WTC11 (cell line): ENCODE results near the gene KAZN. TPM values are rescaled to one million over a fixed set of nuclear protein-coding genes. Genes with fewer than 3 reads are reported as not detected.

Source experiments
- ATAC-seq: fragments of 200-7000 bp; cut with Tn5 transposase; 2 replicates; pipeline ENCODE4 v1.10.0; 2021; ENCODE audit warnings: mild to moderate bottlenecking, moderate library complexity
- CTCF ChIA-PET: fragments of 300-600 bp; sonication (Branson Sonifier 250); formaldehyde crosslinking; loops from one replicate; lab custom pipeline; 2021; ENCODE audit warnings: antibody characterized with exemption; lab: Charles Lee
- POLR2A ChIA-PET: fragments of 350-600 bp; sonication (Branson Sonifier 250); formaldehyde crosslinking; loops from one replicate; lab custom pipeline; 2021; ENCODE audit warnings: antibody characterized with exemption; lab: Charles Lee
- DNase-seq: peaks from one replicate; pipeline ENCODE4 v3.0.0; 2021; ENCODE audit warnings: low spot score
- H3K27ac Mint-ChIP-seq: 2 replicates; pipeline ENCODE4 v1.8.0; 2021; ENCODE audit warnings: mixed read lengths
- H3K27me3 Mint-ChIP-seq: 2 replicates; pipeline ENCODE4 v1.8.0; 2021; ENCODE audit warnings: low read depth, mild to moderate bottlenecking, moderate library complexity, mixed read lengths
- H3K36me3 Mint-ChIP-seq: 2 replicates; pipeline ENCODE4 v1.8.0; 2021; ENCODE audit warnings: mixed read lengths
- H3K4me1 Mint-ChIP-seq: 2 replicates; pipeline ENCODE4 v1.8.0; 2022; ENCODE audit warnings: mixed read lengths
- H3K4me3 Mint-ChIP-seq: 2 replicates; pipeline ENCODE4 v1.8.0; 2021; ENCODE audit warnings: mild to moderate bottlenecking, moderate library complexity, mixed read lengths
- H3K9me3 Mint-ChIP-seq: 2 replicates; pipeline ENCODE4 v1.8.0; 2021; ENCODE audit warnings: mixed read lengths
- ATF1 ChIP-seq: sonication (generic); formaldehyde crosslinking; IDR thresholded peaks from 2 replicates; pipeline ENCODE4 v1.8.1; 2023; ENCODE audit warnings: mild to moderate bottlenecking, moderate library complexity, missing genetic modification reagents
- ESRRA ChIP-seq: sonication (generic); formaldehyde crosslinking; IDR thresholded peaks from 2 replicates; pipeline ENCODE4 v1.8.1; 2022; ENCODE audit warnings: mild to moderate bottlenecking, missing genetic modification reagents, borderline replicate concordance
- FOXJ3 ChIP-seq: sonication (generic); formaldehyde crosslinking; IDR thresholded peaks from 2 replicates; pipeline ENCODE4 v1.9.0; 2021; ENCODE audit warnings: missing genetic modification reagents, mild to moderate bottlenecking, borderline replicate concordance
- FOXP1 ChIP-seq: sonication (generic); formaldehyde crosslinking; IDR thresholded peaks from 2 replicates; pipeline ENCODE4 v1.8.0; 2022; ENCODE audit warnings: missing genetic modification reagents, mild to moderate bottlenecking, moderate library complexity, borderline replicate concordance
- HMGA2 ChIP-seq: fragments of 250-450 bp; sonication (Bioruptor Pico); IDR thresholded peaks from 2 replicates; pipeline ENCODE4 v1.4.0; 2021; ENCODE audit warnings: mild to moderate bottlenecking, moderate library complexity
- IRF2 ChIP-seq: sonication (generic); formaldehyde crosslinking; IDR thresholded peaks from 2 replicates; pipeline ENCODE4 v1.8.0; 2022; ENCODE audit warnings: low read depth, missing genetic modification reagents, borderline replicate concordance
- NR2C2 ChIP-seq: sonication (generic); formaldehyde crosslinking; IDR thresholded peaks from 2 replicates; pipeline ENCODE4 v1.8.0; 2022; ENCODE audit warnings: mild to moderate bottlenecking, missing genetic modification reagents
- PRRX2 ChIP-seq: fragments of 250-450 bp; sonication (Bioruptor Pico); IDR thresholded peaks from 2 replicates; pipeline ENCODE4 v1.8.0; 2021; ENCODE audit warnings: mild to moderate bottlenecking
- ZBTB21 ChIP-seq: sonication (generic); formaldehyde crosslinking; IDR thresholded peaks from 2 replicates; pipeline ENCODE4 v1.8.1; 2023; ENCODE audit warnings: mild to moderate bottlenecking, missing genetic modification reagents, borderline replicate concordance
- ZNF121 ChIP-seq: sonication (generic); formaldehyde crosslinking; IDR thresholded peaks from 2 replicates; pipeline ENCODE4 v1.8.0; 2023; ENCODE audit warnings: missing genetic modification reagents
- ZNF396 ChIP-seq: fragments of 250-450 bp; sonication (Bioruptor Pico); IDR thresholded peaks from 2 replicates; pipeline ENCODE4 v1.8.0; 2021; ENCODE audit warnings: mild to moderate bottlenecking, moderate library complexity, borderline replicate concordance
- total RNA-seq: library from RNA; stranded (reverse); gene quantifications from 3 replicates; pipeline ENCODE4 v1.2.3, GENCODE V29; 2021
- TF ChIP-seq, protein P1 (sequence below): fragments of 250-450 bp; sonication (Bioruptor Pico); conservative IDR thresholded peaks from 2 replicates; pipeline ENCODE4 v1.9.0; 2021; ENCODE audit warnings: mild to moderate bottlenecking
- TF ChIP-seq, protein P2 (sequence below): sonication (generic); formaldehyde crosslinking; IDR thresholded peaks from 2 replicates; pipeline ENCODE4 v1.8.1; 2022; ENCODE audit warnings: low read depth, missing genetic modification reagents, borderline replicate concordance
- TF ChIP-seq, protein P3 (sequence below): sonication (generic); formaldehyde crosslinking; IDR thresholded peaks from 2 replicates; pipeline ENCODE4 v1.8.1; 2023; ENCODE audit warnings: mild to moderate bottlenecking, missing genetic modification reagents, moderate library complexity
- TF ChIP-seq, protein P4 (sequence below): sonication (generic); formaldehyde crosslinking; IDR thresholded peaks from 2 replicates; pipeline ENCODE4 v1.8.0; 2023; ENCODE audit warnings: mild to moderate bottlenecking, missing genetic modification reagents
- TF ChIP-seq, protein P5 (sequence below): fragments of 200-600 bp; IDR thresholded peaks from 2 replicates; pipeline ENCODE4 v1.8.0; 2022; ENCODE audit warnings: antibody characterized with exemption

KAZN gene
- total RNA-seq, 1 experiment from 2014 or later, result 19.9 TPM

DNA sequence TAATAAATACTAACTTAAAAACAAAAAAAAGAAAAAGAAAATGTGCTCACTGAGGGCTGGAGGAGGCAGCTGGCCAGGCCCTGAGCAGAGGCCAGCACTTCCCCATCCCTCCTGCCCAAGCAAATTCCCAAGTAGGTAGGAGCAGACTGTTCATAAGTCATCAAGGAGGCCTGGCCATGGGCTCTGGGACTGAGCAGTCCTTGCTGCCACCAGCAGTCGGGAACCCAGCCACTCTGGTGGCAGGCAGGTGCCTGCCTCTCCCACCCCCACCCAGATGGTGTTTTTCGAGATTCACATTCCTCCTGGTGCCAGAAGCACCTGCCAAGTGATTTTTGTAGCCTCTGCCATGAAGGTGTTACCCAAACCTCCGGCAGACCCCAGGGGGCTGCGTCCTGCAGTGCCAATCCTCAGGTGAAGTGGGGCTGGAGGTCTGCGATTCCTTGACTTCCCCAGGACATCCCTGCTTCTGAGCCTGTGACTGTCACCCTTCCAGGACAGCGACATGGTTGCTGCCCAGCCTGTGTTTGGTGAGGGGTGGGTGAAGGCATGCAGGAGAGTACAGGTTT is 350.9 kb downstream of the KAZN start:
- 0 out of 2 replicates have a peak, but pooled peaks cover 4% of the 10 kb centered on the region for H3K36me3 Mint-ChIP-seq
- DNase-seq, result no peak
- H3K27me3 Mint-ChIP-seq, result no peaks in the 10 kb centered on the region
- no peak overlapping the region for H3K4me3 Mint-ChIP-seq
- H3K9me3 Mint-ChIP-seq, result 0 out of 2 replicates have a peak, but pooled peaks cover 5% of the 10 kb centered on the region
- ChIA-PET POLR2A (no interaction called here), CTCF (no interaction called here)
- peak overlapping the region; percentile 46; the same call in 1 of the 2 replicates for H3K27ac Mint-ChIP-seq
- TF ChIP-seq NR2C2 (CRISPR knock-in tag) (no peak), FOXP1 (CRISPR knock-in tag) (no peak), FOXJ3 (CRISPR knock-in tag) (no peak), ATF1 (no peak), ZNF121 (CRISPR knock-in tag) (no peak), ZBTB21 (no peak), IRF2 (CRISPR knock-in tag) (no peak)
- TF ChIP-seq, protein P1, sequence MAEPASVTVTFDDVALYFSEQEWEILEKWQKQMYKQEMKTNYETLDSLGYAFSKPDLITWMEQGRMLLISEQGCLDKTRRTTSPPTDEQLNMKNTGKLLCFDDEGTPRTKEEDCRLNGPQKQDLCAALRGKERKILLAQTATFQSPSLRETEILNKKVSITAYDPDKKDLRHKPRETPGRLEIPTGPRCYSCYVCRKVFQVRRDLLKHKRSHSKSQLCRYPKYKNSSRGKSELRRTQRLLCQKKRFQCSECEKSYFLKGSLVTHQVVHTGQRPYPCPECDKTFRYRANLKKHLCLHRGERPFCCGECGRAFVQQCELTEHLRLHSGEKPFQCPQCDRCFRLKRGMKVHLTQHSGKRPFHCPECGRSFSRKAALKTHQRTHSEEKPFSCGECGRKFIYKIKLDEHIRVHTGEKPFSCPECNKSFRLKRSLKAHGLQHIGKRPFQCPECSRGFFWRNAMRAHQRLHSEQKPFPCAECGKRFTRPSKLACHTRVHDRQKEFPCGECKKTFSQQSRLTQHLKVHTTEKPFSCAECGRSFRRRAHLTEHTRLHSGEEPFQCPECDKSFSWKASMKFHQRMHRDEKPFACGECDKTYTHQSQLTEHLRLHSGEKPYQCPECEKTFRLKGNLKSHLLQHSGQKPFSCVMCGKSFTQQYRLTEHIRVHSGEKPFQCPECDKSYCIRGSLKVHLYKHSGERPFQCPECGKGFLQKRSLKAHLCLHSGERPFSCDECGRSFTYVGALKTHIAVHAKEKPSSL (CRISPR knock-in tag), result no peak
- TF ChIP-seq, protein P2, sequence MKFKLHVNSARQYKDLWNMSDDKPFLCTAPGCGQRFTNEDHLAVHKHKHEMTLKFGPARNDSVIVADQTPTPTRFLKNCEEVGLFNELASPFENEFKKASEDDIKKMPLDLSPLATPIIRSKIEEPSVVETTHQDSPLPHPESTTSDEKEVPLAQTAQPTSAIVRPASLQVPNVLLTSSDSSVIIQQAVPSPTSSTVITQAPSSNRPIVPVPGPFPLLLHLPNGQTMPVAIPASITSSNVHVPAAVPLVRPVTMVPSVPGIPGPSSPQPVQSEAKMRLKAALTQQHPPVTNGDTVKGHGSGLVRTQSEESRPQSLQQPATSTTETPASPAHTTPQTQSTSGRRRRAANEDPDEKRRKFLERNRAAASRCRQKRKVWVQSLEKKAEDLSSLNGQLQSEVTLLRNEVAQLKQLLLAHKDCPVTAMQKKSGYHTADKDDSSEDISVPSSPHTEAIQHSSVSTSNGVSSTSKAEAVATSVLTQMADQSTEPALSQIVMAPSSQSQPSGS (CRISPR knock-in tag), result no peak
- TF ChIP-seq, all 79 proteins: peak for 0
- H3K4me1 Mint-ChIP-seq, result peaks cover 45% of the 10 kb centered on the region
- no peak for ATAC-seq

DNA sequence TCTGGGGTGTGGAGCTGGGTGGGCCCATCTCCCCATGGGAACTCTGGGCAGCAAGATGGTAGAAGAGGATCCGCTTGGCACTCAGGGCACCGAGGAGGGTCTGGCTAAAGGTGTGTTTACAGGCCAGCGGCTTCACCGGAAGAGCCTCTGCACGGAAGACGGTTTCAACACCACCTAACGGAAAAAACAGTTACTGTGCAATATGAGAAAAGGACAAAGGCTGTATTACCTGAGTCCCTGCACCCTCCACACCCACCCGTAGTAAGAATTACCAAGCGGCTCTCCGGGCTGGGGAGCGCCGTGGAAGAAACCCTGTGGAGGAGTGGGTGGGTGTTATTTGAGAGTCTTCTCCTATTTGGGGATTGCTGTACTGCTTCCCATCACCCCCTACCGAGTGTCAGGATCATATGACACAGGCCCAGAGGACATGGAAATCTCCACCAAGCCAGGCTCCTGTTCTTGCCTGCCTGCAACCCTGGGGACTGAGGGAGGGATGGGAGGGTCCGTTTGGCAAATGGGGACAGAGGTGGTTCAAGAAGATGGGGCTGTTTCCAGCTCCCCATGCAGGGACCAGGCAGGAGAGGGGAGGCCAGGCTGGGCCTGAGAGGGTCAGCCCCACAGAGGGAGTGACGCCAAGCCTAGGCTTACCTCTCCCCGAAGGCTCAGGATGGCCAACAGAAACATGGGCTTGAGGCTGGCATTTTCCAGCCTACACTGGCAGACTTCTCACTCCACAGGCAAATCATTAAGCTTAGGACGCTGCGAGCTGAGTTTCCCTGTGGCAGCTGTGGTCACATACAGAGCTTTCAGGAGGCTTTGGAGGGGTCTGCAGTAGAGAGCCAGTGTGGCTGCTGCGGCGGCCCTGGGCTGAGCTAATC is 351.6 kb downstream of the KAZN start:
- ATAC-seq (peak; percentile 41), DNase-seq (no peak)
- H3K36me3 Mint-ChIP-seq, result 0 out of 2 replicates have a peak, but pooled peaks cover 4% of the 10 kb centered on the region
- no peak for TF ChIP-seq ZNF396 (CRISPR knock-in tag)
- TF ChIP-seq, protein P3, sequence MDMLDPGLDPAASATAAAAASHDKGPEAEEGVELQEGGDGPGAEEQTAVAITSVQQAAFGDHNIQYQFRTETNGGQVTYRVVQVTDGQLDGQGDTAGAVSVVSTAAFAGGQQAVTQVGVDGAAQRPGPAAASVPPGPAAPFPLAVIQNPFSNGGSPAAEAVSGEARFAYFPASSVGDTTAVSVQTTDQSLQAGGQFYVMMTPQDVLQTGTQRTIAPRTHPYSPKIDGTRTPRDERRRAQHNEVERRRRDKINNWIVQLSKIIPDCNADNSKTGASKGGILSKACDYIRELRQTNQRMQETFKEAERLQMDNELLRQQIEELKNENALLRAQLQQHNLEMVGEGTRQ (CRISPR knock-in tag), result peak; percentile 61
- peaks cover 38% of the 10 kb centered on the region for H3K4me1 Mint-ChIP-seq
- no peaks in the 10 kb centered on the region for H3K27me3 Mint-ChIP-seq
- H3K9me3 Mint-ChIP-seq, result 0 out of 2 replicates have a peak, but pooled peaks cover 5% of the 10 kb centered on the region
- CTCF ChIA-PET, result no interaction called here
- H3K27ac Mint-ChIP-seq, result peak overlapping the region; percentile 46; the same call in 1 of the 2 replicates
- POLR2A ChIA-PET, result no interaction called here
- no peak overlapping the region for H3K4me3 Mint-ChIP-seq

DNA sequence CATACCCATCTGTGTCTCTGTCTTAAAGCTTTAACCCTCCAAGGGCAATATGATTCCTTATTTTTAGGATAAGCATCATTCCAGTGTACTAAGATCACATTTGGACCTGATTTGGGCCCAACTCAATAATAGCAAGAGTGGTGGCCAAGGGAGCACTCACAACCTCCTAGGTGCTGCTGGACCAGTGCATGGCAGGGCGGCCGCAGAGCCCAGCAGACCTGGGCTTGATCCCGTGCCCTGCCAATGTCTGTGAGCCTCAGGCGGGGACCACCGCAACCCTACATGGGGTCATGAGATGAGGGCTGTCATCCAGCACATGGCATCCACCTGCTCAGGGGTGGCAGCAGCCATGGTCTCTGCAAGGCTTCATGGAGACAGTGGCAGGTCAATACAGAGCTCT is 353.3 kb downstream of the KAZN start:
- peaks cover 25% of the 10 kb centered on the region for H3K4me1 Mint-ChIP-seq
- no peak overlapping the region for H3K27ac Mint-ChIP-seq
- no peak for ATAC-seq
- 0 out of 2 replicates have a peak, but pooled peaks cover 4% of the 10 kb centered on the region for H3K36me3 Mint-ChIP-seq
- no peaks in the 10 kb centered on the region for H3K27me3 Mint-ChIP-seq
- CTCF ChIA-PET, result no interaction called here
- no peak for DNase-seq
- POLR2A ChIA-PET, result no interaction called here
- no peak overlapping the region for H3K4me3 Mint-ChIP-seq
- H3K9me3 Mint-ChIP-seq, result 0 out of 2 replicates have a peak, but pooled peaks cover 5% of the 10 kb centered on the region
- TF ChIP-seq, protein P3 (CRISPR knock-in tag), result no peak
- TF ChIP-seq, protein P4, sequence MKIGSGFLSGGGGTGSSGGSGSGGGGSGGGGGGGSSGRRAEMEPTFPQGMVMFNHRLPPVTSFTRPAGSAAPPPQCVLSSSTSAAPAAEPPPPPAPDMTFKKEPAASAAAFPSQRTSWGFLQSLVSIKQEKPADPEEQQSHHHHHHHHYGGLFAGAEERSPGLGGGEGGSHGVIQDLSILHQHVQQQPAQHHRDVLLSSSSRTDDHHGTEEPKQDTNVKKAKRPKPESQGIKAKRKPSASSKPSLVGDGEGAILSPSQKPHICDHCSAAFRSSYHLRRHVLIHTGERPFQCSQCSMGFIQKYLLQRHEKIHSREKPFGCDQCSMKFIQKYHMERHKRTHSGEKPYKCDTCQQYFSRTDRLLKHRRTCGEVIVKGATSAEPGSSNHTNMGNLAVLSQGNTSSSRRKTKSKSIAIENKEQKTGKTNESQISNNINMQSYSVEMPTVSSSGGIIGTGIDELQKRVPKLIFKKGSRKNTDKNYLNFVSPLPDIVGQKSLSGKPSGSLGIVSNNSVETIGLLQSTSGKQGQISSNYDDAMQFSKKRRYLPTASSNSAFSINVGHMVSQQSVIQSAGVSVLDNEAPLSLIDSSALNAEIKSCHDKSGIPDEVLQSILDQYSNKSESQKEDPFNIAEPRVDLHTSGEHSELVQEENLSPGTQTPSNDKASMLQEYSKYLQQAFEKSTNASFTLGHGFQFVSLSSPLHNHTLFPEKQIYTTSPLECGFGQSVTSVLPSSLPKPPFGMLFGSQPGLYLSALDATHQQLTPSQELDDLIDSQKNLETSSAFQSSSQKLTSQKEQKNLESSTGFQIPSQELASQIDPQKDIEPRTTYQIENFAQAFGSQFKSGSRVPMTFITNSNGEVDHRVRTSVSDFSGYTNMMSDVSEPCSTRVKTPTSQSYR (CRISPR knock-in tag), result no peak
- TF ChIP-seq PRRX2 (CRISPR knock-in tag) (no peak), ESRRA (CRISPR knock-in tag) (no peak), HMGA2 (no peak)
- TF ChIP-seq, protein P5, sequence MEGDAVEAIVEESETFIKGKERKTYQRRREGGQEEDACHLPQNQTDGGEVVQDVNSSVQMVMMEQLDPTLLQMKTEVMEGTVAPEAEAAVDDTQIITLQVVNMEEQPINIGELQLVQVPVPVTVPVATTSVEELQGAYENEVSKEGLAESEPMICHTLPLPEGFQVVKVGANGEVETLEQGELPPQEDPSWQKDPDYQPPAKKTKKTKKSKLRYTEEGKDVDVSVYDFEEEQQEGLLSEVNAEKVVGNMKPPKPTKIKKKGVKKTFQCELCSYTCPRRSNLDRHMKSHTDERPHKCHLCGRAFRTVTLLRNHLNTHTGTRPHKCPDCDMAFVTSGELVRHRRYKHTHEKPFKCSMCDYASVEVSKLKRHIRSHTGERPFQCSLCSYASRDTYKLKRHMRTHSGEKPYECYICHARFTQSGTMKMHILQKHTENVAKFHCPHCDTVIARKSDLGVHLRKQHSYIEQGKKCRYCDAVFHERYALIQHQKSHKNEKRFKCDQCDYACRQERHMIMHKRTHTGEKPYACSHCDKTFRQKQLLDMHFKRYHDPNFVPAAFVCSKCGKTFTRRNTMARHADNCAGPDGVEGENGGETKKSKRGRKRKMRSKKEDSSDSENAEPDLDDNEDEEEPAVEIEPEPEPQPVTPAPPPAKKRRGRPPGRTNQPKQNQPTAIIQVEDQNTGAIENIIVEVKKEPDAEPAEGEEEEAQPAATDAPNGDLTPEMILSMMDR, result no peak
